ENCODE results near the gene DCLK1.
"Not testable (repeated sequence)": the region's sequence is repeated elsewhere in the genome, so short reads cannot be mapped to it uniquely, and the experiment has no call there.

DCLK1 gene

GRCh38 chr13:36088001-36088400 is 43.2 kb downstream of the DCLK1 start:
- 84 to 100% methylated on average over 1 to 2 of the region's 2 CpGs for WGBS, 2 experiments (ENCODE audit: insufficient coverage in 2 of 2)
- no peaks in the 10 kb centered on the region for H3K9me3 ChIP-seq (ENCODE audit: control insufficient read depth, low read length)
- H3K36me3 ChIP-seq (ENCODE audit: control insufficient read depth, insufficient read depth, low read length), result no peaks in the 10 kb centered on the region
- H3K4me1 ChIP-seq (ENCODE audit: control insufficient read depth, insufficient read depth, low read length, poor library complexity, severe bottlenecking), result peaks cover 4% of the 10 kb centered on the region
- H3K27ac ChIP-seq (ENCODE audit: low read depth, low read length, severe bottlenecking), result no peak overlapping the region
- H3K4me3 ChIP-seq (ENCODE audit: extremely low read depth, insufficient read depth, low read length, poor library complexity, severe bottlenecking), result no peak overlapping the region

- no peak overlapping the region for H3K27ac ChIP-seq (ENCODE audit: low read depth, low read length, severe bottlenecking)
- no peak overlapping the region for H3K4me3 ChIP-seq (ENCODE audit: extremely low read depth, insufficient read depth, low read length, poor library complexity, severe bottlenecking)
- WGBS, 2 experiments (ENCODE audit: insufficient coverage in 2 of 2), result 73% methylated on average over 3 of the region's 3 CpGs; no CpG with 5 or more reads in 1 of the 2 experiments
- no peaks in the 10 kb centered on the region for H3K9me3 ChIP-seq (ENCODE audit: control insufficient read depth, low read length)
- H3K36me3 ChIP-seq (ENCODE audit: control insufficient read depth, insufficient read depth, low read length), result no peaks in the 10 kb centered on the region
- peaks cover 4% of the 10 kb centered on the region for H3K4me1 ChIP-seq (ENCODE audit: control insufficient read depth, insufficient read depth, low read length, poor library complexity, severe bottlenecking)
Measured at GRCh38 chr13:36086117-36086516, 45.1 kb downstream of the DCLK1 start.

- 90 to 95% methylated on average over 3 to 4 of the region's 6 CpGs for WGBS, 2 experiments (ENCODE audit: insufficient coverage in 2 of 2)
- H3K36me3 ChIP-seq (ENCODE audit: control insufficient read depth, insufficient read depth, low read length), result no peaks in the 10 kb centered on the region
- H3K27ac ChIP-seq (ENCODE audit: low read depth, low read length, severe bottlenecking), result no peak overlapping the region
- H3K9me3 ChIP-seq (ENCODE audit: control insufficient read depth, low read length), result no peaks in the 10 kb centered on the region
- H3K4me1 ChIP-seq (ENCODE audit: control insufficient read depth, insufficient read depth, low read length, poor library complexity, severe bottlenecking), result no peaks in the 10 kb centered on the region
- no peak overlapping the region for H3K4me3 ChIP-seq (ENCODE audit: extremely low read depth, insufficient read depth, low read length, poor library complexity, severe bottlenecking)
Measured at GRCh38 chr13:36084131-36084530, 47.1 kb downstream of the DCLK1 start.

- Histone ChIP-seq H3K9me3 (ENCODE audit: control insufficient read depth, low read length) (no peaks in the 10 kb centered on the region), H3K4me3 (ENCODE audit: extremely low read depth, insufficient read depth, low read length, poor library complexity, severe bottlenecking) (no peak overlapping the region), H3K4me1 (ENCODE audit: control insufficient read depth, insufficient read depth, low read length, poor library complexity, severe bottlenecking) (no peaks in the 10 kb centered on the region), H3K27ac (ENCODE audit: low read depth, low read length, severe bottlenecking) (no peak overlapping the region), H3K36me3 (ENCODE audit: control insufficient read depth, insufficient read depth, low read length) (no peaks in the 10 kb centered on the region)
- no CpG with 5 or more reads among the region's 2 CpGs for WGBS, 2 experiments (ENCODE audit: insufficient coverage in 2 of 2)
Measured at GRCh38 chr13:36082806-36083205, 48.4 kb downstream of the DCLK1 start.

GRCh38 chr13:36082396-36082795 is 48.8 kb downstream of the DCLK1 start:
- H3K36me3 ChIP-seq (ENCODE audit: control insufficient read depth, insufficient read depth, low read length), result no peaks in the 10 kb centered on the region
- no peaks in the 10 kb centered on the region for H3K4me1 ChIP-seq (ENCODE audit: control insufficient read depth, insufficient read depth, low read length, poor library complexity, severe bottlenecking)
- no peak overlapping the region for H3K27ac ChIP-seq (ENCODE audit: low read depth, low read length, severe bottlenecking)
- H3K4me3 ChIP-seq (ENCODE audit: extremely low read depth, insufficient read depth, low read length, poor library complexity, severe bottlenecking), result no peak overlapping the region
- H3K9me3 ChIP-seq (ENCODE audit: control insufficient read depth, low read length), result no peaks in the 10 kb centered on the region
- WGBS, 2 experiments (ENCODE audit: insufficient coverage in 2 of 2), result 100% methylated on average over 1 of the region's 2 CpGs; no CpG with 5 or more reads in 1 of the 2 experiments

GRCh38 chr13:36076211-36076610 is 55.0 kb downstream of the DCLK1 start:
- Histone ChIP-seq H3K27ac (ENCODE audit: low read depth, low read length, severe bottlenecking) (no peak overlapping the region), H3K4me3 (ENCODE audit: extremely low read depth, insufficient read depth, low read length, poor library complexity, severe bottlenecking) (no peak overlapping the region), H3K4me1 (ENCODE audit: control insufficient read depth, insufficient read depth, low read length, poor library complexity, severe bottlenecking) (no peaks in the 10 kb centered on the region), H3K9me3 (ENCODE audit: control insufficient read depth, low read length) (no peaks in the 10 kb centered on the region), H3K36me3 (ENCODE audit: control insufficient read depth, insufficient read depth, low read length) (no peaks in the 10 kb centered on the region)

GRCh38 chr13:36074659-36075058 is 56.5 kb downstream of the DCLK1 start:
- no peak overlapping the region for H3K4me3 ChIP-seq (ENCODE audit: extremely low read depth, insufficient read depth, low read length, poor library complexity, severe bottlenecking)
- no peaks in the 10 kb centered on the region for H3K36me3 ChIP-seq (ENCODE audit: control insufficient read depth, insufficient read depth, low read length)
- no peaks in the 10 kb centered on the region for H3K9me3 ChIP-seq (ENCODE audit: control insufficient read depth, low read length)
- no peak overlapping the region for H3K27ac ChIP-seq (ENCODE audit: low read depth, low read length, severe bottlenecking)
- WGBS, 2 experiments (ENCODE audit: insufficient coverage in 2 of 2), result 75 to 90% methylated on average over 3 of the region's 3 CpGs
- H3K4me1 ChIP-seq (ENCODE audit: control insufficient read depth, insufficient read depth, low read length, poor library complexity, severe bottlenecking), result no peaks in the 10 kb centered on the region

- Histone ChIP-seq H3K27ac (ENCODE audit: low read depth, low read length, severe bottlenecking) (no peak overlapping the region), H3K4me1 (ENCODE audit: control insufficient read depth, insufficient read depth, low read length, poor library complexity, severe bottlenecking) (no peaks in the 10 kb centered on the region), H3K36me3 (ENCODE audit: control insufficient read depth, insufficient read depth, low read length) (no peaks in the 10 kb centered on the region), H3K4me3 (ENCODE audit: extremely low read depth, insufficient read depth, low read length, poor library complexity, severe bottlenecking) (no peak overlapping the region), H3K9me3 (ENCODE audit: control insufficient read depth, low read length) (no peaks in the 10 kb centered on the region)
- WGBS, 2 experiments (ENCODE audit: insufficient coverage in 2 of 2), result 64 to 75% methylated on average over 1 to 2 of the region's 4 CpGs
Measured at GRCh38 chr13:36072152-36072935, 58.8 kb downstream of the DCLK1 start.

- 93% methylated on average over 6 of the region's 12 CpGs for WGBS, 2 experiments (ENCODE audit: insufficient coverage in 2 of 2)
- not testable (repeated sequence) for H3K9me3 ChIP-seq (ENCODE audit: control insufficient read depth, low read length); H3K27ac ChIP-seq (ENCODE audit: low read depth, low read length, severe bottlenecking); H3K36me3 ChIP-seq (ENCODE audit: control insufficient read depth, insufficient read depth, low read length); H3K4me3 ChIP-seq (ENCODE audit: extremely low read depth, insufficient read depth, low read length, poor library complexity, severe bottlenecking); H3K4me1 ChIP-seq (ENCODE audit: control insufficient read depth, insufficient read depth, low read length, poor library complexity, severe bottlenecking)
Measured at GRCh38 chr13:36070504-36071192, 60.5 kb downstream of the DCLK1 start.

GRCh38 chr13:36069881-36070366 is 61.3 kb downstream of the DCLK1 start:
- Histone ChIP-seq H3K27ac (ENCODE audit: low read depth, low read length, severe bottlenecking) (no peak overlapping the region), H3K4me1 (ENCODE audit: control insufficient read depth, insufficient read depth, low read length, poor library complexity, severe bottlenecking) (no peaks in the 10 kb centered on the region), H3K9me3 (ENCODE audit: control insufficient read depth, low read length) (no peaks in the 10 kb centered on the region), H3K36me3 (ENCODE audit: control insufficient read depth, insufficient read depth, low read length) (no peaks in the 10 kb centered on the region), H3K4me3 (ENCODE audit: extremely low read depth, insufficient read depth, low read length, poor library complexity, severe bottlenecking) (no peak overlapping the region)
- WGBS, 2 experiments (ENCODE audit: insufficient coverage in 2 of 2), result 83 to 87% methylated on average over 4 to 5 of the region's 6 CpGs

- H3K27ac ChIP-seq (ENCODE audit: low read depth, low read length, severe bottlenecking), result no peak overlapping the region
- H3K4me1 ChIP-seq (ENCODE audit: control insufficient read depth, insufficient read depth, low read length, poor library complexity, severe bottlenecking), result no peaks in the 10 kb centered on the region
- H3K9me3 ChIP-seq (ENCODE audit: control insufficient read depth, low read length), result no peaks in the 10 kb centered on the region
- no peak overlapping the region for H3K4me3 ChIP-seq (ENCODE audit: extremely low read depth, insufficient read depth, low read length, poor library complexity, severe bottlenecking)
- no CpG with 5 or more reads among the region's 3 CpGs for WGBS, 2 experiments (ENCODE audit: insufficient coverage in 2 of 2)
- H3K36me3 ChIP-seq (ENCODE audit: control insufficient read depth, insufficient read depth, low read length), result no peaks in the 10 kb centered on the region
Measured at GRCh38 chr13:36068991-36069390, 62.2 kb downstream of the DCLK1 start.
